GM15510 (cell line): Measurements from ENCODE around the gene ARHGAP8.

ENCODE experiments used
- POLR2A ChIP-seq: IDR thresholded peaks from 3 replicates; pipeline ENCODE4 v1.6.1; 2011; ENCODE audit warnings: borderline replicate concordance; ENCODE audit not compliant: insufficient read length; ENCODE audit errors: extremely low read depth

Gene ARHGAP8

DNA sequence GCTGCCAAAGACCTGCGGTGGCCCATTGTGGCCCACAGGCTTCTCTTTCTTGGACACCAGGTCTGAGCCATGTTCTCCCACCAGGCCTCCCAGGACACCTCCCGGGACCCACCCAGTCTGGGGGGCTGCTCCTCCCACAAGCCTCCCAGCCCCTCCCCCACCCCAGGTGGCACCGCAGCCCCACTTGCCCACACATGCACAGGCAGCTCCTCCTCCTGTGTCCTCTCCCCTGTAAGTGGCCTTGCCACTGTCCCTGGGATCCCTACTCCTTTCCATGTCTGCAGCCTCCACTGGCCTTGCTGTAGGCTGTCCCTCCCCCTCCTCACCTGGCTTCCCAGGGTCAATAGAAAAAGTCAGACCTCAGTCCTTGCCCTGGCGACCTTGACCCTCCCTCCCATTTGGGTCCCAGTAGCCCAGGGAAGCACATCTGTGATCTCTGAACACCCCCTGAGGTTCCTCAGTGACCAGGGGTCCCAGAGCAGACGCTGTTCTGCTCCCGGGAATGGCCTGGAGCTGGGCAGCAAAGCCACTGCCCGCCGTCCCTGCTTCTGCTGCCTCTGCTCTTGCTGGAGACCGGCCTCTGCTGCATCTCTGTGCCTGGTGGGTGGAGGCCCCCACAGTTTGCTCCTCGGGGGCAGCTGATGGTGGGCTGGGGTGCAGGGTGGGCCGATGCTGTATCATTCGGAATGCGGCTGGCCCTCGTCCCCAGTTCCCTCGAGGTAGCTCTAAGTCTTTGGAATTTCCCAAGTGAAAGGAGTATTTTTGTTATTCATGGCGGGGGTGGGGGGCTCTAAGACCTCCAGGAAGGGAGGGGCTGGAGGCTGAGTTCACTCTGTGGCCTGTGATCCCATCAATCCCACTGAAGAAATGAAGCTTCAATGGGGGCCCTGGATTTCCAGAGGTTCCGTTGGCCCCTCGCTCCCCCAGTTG is 43.6 kb downstream of the ARHGAP8 start:
- TF ChIP-seq POLR2A = no peak

DNA sequence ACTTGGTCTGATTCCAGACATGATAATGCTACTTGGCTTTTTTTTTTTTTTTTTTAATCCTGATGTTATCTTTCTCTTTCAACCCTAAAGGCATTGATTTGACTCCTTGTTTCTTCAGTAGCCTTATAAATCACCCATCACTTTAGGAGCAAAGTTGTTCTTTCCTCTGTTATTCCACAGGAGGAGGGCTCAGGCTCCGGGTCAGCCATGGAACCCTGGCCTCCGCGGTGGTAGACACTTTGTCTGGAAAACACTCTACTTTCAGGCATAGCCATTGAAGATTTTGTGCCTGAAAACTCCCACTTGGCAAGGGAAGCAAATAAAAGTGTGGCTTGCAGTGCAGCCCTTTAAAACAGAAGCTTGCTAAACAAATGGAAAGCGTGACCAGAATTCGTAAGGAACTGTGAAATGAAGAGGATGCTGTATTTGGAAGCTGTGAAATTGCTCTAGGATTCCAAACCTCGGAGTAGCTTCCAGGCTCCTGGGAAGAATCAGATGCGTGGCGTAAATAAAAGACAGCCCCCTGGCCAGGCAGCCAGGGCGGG is 44.9 kb downstream of the ARHGAP8 start:
- no peak for TF ChIP-seq POLR2A

DNA sequence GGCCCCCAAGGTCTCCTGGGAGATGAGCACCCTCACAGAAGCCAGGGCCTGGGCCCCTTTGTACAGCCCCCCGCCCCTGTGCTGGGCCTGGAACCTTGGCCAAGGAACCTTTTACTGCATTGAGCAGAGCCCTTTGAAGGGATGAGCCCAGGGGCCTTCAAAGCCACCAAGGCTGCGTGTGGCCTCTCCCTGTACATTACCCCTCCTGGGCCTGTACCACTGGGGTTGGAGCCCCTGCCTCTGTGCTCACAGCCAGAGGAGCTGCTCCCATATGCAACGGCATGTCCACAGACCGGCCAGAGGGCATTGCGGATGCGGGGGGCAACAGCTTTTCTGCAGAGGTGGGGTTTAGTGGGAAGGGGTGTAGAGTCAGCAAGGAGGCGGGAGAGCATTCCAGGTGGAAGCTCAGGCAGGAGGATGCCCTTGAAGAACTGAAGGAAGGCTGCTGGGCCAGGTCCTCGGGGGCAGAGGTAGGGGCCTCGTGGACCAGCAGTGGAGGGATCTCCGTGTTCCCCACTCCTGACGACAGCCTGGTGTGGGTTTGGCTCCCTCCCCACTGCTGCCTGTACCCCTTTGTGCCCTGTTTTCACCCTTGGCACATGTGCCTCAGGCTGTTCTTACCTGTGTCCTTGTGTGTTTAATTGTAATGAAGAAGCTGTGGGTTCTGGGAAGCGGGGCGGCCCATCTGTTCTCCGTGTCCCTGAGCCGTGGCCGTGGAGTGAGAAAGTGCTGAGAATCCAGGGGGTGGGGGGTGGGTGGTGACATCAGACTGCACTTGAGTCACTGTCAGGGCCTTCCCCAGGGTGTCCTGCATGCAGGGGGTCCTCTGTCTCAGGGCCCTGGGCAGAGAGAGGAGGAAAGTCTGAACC is 46.9 kb downstream of the ARHGAP8 start:
- no peak for TF ChIP-seq POLR2A

DNA sequence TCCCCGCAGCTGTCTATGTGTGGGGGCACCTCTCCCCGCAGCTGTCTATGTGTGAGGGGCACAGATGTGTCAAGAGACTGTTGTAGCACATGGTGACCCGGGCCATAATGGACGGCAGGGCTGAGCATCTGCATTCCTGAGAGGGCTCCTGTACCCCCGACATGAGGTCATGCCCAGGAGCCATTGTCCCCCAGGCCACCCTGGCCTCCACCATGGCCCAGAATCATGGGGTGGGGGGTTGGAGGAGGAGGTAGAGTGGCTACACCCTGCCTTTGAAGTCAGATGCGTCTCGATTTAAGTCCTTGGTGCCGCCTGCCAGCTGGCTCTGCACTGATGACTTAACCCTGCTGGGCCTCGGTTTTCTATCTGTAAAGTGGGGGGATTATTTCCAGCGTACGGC is 49.1 kb downstream of the ARHGAP8 start:
- no peak for TF ChIP-seq POLR2A

- TF ChIP-seq POLR2A = no peak
Observed at GRCh38 chr22:44802071-44802700, 49.8 kb downstream of the ARHGAP8 start.

GRCh38 chr22:44802956-44803355 is 50.6 kb downstream of the ARHGAP8 start:
- TF ChIP-seq POLR2A = no peak

DNA sequence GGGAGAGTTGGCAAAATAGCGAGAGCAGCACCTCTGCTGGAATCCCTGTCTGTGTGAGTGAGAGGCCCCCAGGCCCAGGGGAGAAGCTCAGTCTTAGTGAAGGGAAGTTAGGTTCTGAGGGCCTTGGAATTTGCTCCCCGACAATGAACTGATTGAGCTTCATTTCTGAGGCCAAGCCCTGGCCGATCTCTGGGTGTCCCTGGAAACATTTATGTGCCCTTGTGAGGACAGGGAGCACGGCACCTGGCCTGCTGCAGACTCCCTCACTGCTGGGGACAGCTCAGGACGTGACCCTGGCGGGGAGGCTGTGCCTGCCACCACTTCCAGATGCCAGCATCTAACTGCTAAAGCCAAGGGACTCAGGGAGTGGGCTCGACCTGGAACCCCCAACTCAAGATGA is 52.0 kb downstream of the ARHGAP8 start:
- TF ChIP-seq POLR2A = no peak

DNA sequence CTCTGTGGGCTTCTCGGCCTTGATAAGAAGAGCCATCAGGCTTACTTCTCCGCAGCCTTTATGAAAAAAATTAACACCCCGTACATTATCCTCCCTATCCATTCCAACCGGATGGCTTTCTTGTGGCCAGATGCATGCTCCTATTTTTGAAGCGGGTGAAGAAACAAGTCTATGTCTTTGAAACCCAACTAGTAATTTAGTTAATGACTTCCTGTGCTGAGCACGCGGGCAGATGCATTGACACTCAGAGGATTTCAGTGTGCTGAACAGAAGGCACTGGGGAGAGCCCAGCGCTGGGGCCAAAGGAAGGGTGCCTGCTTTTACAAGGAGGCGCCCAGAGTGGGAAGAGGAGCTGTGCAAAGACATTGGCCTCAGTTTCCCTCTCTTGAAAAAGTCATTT is 53.3 kb downstream of the ARHGAP8 start:
- no peak for TF ChIP-seq POLR2A

- TF ChIP-seq POLR2A = no peak
Observed at GRCh38 chr22:44807232-44807631, 54.9 kb downstream of the ARHGAP8 start.

DNA sequence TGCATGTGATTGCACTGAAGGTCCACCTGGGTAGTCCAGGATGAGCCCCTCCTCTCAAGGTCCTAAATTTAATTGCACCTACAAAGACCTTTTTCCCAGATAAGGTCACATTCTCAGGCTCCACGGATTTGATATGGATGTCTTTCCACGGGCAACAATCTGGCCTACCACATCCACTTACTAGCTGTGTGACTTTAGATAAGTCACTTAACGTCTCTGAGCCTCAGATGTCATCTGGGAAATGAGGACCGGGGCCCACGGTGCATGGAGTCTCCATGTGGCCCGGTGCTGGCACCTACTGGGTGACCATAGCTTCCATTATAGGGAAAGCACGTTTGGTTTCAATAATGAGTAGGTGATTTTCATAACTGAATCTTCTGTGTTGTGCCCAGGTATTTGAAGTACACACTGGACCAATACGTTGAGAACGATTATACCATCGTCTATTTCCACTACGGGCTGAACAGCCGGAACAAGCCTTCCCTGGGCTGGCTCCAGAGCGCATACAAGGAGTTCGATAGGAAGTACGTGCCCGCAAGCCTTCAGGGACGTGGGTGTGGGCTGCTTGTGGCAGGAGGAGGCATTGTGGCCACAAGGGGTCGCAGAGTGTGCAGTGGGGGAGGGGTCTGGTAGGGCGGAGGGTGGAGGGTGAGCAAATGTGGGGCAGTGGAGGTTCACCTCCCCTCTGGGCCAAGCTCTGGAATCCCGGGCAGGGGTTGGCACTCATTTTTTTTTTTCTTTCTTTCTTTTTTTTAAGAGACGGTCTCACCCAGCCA is 55.7 kb downstream of the ARHGAP8 start:
- TF ChIP-seq POLR2A = no peak

DNA sequence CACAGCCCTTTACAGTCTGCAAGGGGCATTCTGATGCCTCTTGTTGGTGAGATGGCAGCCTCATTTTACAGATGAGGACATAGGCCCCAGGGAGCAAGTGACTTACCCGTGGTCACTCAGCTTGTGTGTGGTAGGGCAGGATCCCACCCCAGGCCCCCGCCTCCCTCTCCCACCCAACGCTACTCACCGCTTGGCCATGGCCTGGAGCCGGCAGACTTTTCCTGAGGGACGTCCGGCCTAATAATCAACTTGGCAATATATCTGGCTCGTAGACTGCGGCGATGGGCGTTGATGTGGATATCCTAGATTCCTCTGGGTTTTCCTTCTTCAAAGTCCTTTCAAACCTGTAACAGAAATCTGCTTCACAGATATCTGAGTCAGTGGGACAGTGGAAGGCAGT is 57.1 kb downstream of the ARHGAP8 start:
- TF ChIP-seq POLR2A = no peak

DNA sequence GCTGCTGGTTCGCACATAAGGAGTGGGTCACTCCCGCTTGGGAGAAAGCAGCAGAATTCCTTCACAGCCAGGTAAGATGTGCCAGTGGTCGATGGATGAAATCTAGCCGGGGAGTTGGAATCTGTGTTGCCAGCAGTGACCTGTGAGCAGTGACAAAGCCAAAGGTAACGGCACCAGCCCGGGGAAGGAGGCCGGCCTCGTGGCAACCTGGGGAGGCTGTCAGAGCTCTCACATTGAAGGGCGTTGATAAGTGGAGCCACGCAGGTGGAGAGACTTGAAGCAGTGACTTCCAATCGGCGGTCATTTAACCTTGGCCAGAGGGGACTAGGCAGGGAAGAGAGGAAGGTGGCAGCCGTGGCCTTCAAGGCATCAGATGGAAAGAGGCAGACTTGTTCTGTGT is 58.8 kb downstream of the ARHGAP8 start:
- no peak for TF ChIP-seq POLR2A

DNA sequence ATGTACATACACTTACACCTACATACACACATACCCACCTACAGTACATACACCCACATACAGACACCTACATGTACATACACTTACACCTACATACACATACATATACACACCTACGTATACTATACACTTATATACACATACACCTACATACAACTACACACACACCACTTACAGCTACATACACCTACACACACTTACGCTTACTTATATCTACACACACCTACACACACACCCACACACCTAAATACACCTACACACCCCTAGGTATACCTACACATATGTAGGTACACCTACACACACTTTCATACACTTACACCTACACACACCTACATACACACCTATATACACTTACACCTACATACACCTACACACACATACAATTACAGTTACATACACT is 61.0 kb downstream of the ARHGAP8 start:
- no peak for TF ChIP-seq POLR2A
